Measurements from ENCODE around the gene ATAT1. TPM values are rescaled to one million over a fixed set of nuclear protein-coding genes. Genes with fewer than 3 reads are reported as not detected.

ATAT1 gene
- total and polyA plus RNA-seq, 9 of the 15 experiments (the other 6 are each of a cell fraction or from before 2014, with no cell fraction given), result 0.65 to 5.8 (median 1.6) TPM

DNA sequence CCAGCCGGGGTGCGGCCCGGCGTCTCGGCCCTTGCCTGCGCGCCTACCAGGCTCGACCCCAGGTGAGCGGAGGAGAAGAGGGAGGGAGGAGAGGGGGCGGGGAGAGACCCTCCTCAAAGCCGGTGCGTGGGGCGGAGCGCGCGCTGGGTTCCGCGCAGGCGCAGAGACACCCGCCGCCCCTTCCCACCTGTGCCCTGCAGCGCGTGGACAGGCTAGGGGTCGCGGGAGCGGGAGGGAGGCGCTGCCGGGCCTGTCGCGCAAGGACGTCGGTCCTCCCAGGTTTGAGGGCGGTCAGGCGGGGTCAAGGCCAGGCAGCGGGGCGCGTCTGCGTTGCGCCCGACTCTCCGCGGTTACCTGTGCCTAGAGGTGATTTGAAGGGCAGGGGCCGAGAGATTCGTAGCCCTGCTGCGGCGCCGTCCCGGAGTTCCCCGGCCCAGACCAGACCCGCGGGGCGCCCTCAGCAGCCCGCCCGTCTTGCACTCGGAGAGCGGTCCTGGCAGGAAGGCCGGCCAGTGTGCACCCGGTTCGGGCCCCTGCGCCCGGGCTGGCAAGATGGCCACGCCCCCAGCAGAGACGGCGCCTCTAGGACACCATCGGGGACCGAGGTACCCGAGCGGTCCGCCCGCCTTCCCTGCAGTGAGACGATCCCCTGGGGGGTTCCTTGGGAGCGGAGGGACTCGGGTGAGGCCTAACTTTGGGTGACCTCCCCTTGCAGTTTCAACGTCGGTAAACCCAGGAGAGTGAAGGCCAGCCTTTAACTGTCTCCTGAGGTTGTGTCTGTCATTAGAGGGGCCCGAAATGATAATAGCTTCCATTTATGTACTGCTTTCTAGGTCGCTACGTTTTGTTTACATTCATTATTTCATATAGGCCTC, 20.8 kb downstream of the ATAT1 start (continued):
- TF ChIP-seq, protein P1, sequence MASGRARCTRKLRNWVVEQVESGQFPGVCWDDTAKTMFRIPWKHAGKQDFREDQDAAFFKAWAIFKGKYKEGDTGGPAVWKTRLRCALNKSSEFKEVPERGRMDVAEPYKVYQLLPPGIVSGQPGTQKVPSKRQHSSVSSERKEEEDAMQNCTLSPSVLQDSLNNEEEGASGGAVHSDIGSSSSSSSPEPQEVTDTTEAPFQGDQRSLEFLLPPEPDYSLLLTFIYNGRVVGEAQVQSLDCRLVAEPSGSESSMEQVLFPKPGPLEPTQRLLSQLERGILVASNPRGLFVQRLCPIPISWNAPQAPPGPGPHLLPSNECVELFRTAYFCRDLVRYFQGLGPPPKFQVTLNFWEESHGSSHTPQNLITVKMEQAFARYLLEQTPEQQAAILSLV (tag; IDR thresholded peaks at IDR 0.05), result no peak
- TF ChIP-seq CREB3 (tag; conservative IDR thresholded peaks at IDR 0.05; ENCODE audit: low read depth), result no peak
- TF ChIP-seq KDM4B (IDR thresholded peaks at IDR 0.05; ENCODE audit: borderline replicate concordance in 2 of 2, low read depth in 1 of 2), result peak in 1 of 2 experiments; percentile 42; a peak in 1 of 4 replicates
- no peak for TF ChIP-seq GMEB1 (CRISPR knock-in tag; IDR thresholded peaks at IDR 0.05)
- peak; percentile 96 for TF ChIP-seq ZFX (CRISPR knock-in tag; IDR thresholded peaks at IDR 0.05)
- no peak for TF ChIP-seq CC2D1A (IDR thresholded peaks at IDR 0.05)
- no peak for TF ChIP-seq CTCFL (IDR thresholded peaks at IDR 0.05; ENCODE audit: borderline replicate concordance, insufficient read depth, low read depth, low read length, poor library complexity, severe bottlenecking)
- no peak for TF ChIP-seq RREB1 (CRISPR knock-in tag; IDR thresholded peaks at IDR 0.05)
- TF ChIP-seq SMAD2 (IDR thresholded peaks at IDR 0.05; ENCODE audit: low read depth, low read length), result no peak
- TF ChIP-seq MCM5 (IDR thresholded peaks at IDR 0.05; ENCODE audit: low read depth), result no peak
- TF ChIP-seq ZNF778 (CRISPR knock-in tag; IDR thresholded peaks at IDR 0.05), result no peak
- no peak for TF ChIP-seq SREBF1 (IDR thresholded peaks at IDR 0.05; ENCODE audit: borderline replicate concordance, low read depth, low read length)
- no peak for TF ChIP-seq DPF2 (IDR thresholded peaks at IDR 0.05)
- TF ChIP-seq MBD2 (IDR thresholded peaks at IDR 0.05; ENCODE audit: borderline replicate concordance, low read depth), result no peak
- no peak for TF ChIP-seq CBFA2T2 (conservative IDR thresholded peaks at IDR 0.05)

All from K562 (cell line).